Raji (cell line): ENCODE measurements around the gene DHX9.

Experiments used
- POLR2A ChIP-seq: IDR thresholded peaks from 2 replicates; pipeline ENCODE4 v1.6.1; 2011; ENCODE audit warnings: low read depth, low read length, control low read depth; ENCODE audit not compliant: insufficient read depth

The DHX9 gene

DNA sequence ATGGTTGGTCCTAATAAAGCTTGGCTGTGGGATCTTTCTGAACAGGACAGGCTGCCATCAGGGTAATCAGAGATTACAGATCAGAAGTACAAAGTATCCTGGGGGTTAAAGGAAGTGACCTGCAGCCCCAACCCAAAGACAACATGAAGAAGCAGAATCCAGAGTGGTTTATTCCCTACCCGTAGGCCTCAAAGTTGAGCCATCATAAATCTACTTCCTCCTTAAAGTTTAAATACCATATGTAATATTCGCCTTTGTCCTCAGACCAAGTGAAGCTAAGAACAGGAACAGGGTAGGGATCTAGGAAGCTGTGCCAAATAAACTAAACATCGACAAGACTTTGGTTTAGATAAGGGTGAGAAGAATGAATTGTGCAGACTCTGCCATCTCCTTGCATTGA lies 15.9 kb upstream of the DHX9 start:
- TF ChIP-seq POLR2A, result no peak

DNA sequence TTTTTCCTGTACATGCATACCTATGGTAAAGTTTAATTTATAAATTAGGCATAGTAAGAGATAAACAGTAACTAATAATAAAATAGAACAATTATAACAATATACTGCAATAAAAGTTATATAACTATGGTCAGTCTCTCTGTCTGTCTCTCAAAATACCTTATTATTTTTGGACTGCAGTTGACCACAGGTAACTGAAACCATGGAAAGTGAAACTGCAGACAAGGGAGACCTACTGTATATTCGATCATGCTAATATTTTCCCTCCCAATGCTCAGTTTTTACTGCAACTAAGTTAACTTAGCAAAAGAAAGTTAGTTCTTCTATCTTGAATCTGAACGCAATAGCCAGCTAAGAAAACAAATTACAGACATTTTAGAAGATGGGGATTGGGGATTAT lies 12.3 kb upstream of the DHX9 start:
- no peak for TF ChIP-seq POLR2A

GRCh38 chr1:182829285-182829932 lies 9.7 kb upstream of the DHX9 start:
- TF ChIP-seq POLR2A, result no peak

- no peak for TF ChIP-seq POLR2A
Measured at GRCh38 chr1:182833271-182833670, 5.9 kb upstream of the DHX9 start.

GRCh38 chr1:182834326-182834725 lies 4.8 kb upstream of the DHX9 start:
- TF ChIP-seq POLR2A, result no peak

DNA sequence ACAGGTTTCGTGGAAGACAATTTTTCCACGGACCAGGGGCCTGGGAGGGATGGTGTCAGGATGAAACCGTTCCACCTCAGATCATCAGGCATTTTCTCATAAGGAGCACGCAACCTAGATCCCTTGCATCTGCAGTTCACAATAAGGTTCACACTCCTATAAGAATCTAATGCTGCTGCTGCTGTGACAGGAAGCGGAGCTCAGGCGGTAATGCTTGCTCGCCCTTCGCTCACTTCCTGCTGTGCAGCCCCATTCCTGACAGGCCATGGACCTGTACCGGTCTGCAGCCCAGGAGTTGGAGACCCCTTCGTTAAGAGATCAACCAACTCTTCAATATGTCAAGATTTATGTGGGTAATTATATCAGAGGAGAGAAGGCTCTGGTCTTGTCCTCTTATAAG lies 3.3 kb upstream of the DHX9 start:
- TF ChIP-seq POLR2A, result no peak

DNA sequence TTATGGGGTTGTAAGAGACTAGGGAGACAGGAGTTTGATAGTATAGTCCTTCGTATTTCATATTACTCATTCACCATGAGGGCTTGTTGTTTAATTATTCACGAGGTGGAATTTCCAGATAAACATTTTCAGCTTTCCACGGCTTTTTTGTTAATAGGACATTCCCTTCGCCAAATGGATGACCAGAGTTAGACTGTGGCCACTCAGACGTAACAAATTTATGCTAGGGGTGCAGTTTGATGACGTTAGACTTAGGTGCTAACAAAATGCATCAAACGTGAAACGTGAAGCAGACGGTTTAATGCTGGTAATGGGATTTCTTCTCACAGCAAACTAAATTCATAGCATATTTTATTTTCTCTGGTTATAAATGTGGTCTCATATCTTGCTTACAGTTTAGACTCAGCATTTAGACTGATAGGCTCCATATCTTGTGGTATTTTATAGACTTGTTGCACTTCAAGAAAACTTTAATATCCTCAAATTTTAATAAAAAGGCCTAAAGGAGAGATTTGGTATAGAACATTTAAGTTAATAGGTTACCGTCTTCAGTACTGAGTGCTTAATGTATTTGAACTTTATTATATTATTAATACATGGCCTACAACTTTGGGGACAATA lies 2.3 kb downstream of the DHX9 start:
- no peak for TF ChIP-seq POLR2A

DNA sequence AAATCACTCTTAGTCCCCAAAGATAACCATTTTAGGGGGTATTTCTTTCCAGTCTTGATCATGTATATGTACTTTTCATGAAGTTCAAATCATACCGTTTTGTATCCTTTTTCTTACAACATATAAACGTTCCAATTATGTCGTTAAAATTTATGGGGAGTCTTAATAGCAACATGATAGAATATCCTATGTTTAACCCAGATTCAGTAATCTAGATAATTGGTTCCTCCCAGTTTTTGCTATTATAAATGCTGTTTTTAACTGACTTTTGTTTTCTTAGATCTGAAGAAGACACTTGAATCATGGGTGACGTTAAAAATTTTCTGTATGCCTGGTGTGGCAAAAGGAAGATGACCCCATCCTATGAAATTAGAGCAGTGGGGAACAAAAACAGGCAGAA lies 3.1 kb downstream of the DHX9 start:
- TF ChIP-seq POLR2A, result no peak

DNA sequence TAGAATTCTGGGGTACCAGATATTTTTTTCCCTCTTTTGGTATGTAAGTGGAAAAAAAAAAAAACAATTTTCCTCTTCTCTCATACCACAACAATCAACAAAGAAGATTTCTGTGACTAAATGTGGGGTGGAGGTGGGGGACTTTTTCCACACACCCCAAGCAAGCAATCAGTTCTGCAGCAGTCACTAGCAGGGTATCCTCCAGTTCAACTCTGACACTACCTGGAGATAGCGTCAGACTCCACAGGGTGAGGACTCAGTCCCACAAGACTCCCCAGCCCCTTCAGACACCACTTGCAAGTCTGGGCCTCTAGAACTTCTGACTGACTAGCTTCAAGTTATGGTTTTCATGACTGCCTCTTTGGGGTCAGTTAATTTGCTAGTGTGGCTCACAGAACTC lies 6.2 kb downstream of the DHX9 start:
- no peak for TF ChIP-seq POLR2A

DNA sequence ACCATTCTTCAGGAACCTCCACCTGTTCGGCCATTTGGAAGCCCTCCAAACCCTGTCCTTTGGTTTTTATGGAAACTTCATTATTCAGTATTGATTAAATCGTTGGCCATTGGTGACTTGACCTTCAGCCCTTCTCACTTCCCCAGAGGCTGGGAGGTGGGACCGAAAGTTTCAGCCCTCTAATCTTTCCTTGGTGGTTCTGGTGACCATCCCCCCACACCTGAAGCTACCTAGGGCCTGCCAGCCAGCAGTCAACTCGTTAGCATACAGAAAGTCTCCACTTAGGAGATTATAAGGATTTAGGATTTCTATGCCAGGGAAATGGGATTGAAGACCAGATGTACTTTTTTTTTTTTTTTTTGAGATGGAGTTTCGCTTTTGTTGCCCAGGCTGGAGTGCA lies 6.7 kb downstream of the DHX9 start:
- TF ChIP-seq POLR2A, result no peak

- no peak for TF ChIP-seq POLR2A
Measured at GRCh38 chr1:182847105-182847504, 8.0 kb downstream of the DHX9 start.

DNA sequence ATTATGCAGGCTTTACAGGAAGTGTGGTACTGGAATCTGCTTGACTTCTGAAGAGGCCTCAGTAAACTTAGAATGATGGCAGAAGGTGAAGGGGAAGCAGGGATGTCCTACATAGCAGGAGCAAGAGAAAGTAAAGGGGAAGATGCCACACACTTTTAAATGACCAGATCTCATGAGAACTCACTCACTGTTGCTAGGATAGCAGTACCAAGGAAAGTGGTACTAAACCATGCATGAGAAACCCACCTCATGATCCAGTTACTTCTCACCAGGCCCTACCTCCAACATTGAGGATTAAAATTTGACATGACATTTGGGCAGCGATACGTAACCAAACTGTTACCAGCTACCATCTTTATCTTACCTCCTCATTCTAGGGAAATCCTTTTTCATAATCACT lies 9.6 kb downstream of the DHX9 start:
- no peak for TF ChIP-seq POLR2A

- TF ChIP-seq POLR2A, result no peak
Measured at GRCh38 chr1:182850319-182850718, 11.2 kb downstream of the DHX9 start.

- no peak for TF ChIP-seq POLR2A
Measured at GRCh38 chr1:182851825-182852224, 12.7 kb downstream of the DHX9 start.

DNA sequence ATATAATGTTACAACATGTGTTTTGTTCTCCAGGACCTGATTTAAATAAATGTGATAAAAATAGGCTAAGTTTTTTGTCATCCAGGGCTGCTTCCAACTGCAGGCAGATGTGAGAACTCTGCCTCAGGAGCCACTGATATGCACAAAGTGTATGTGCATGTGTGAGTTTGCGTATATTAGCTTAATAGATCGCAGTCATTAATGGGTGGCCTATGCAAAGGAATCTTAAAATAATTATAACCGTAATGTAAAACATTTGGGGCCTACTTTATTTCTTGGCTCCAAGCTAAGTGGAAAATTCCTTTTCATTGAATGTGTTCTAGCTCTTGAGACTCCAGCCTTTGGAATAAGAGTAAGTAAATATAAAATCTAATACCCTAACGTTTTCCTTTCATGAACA lies 16.8 kb downstream of the DHX9 start:
- no peak for TF ChIP-seq POLR2A

DNA sequence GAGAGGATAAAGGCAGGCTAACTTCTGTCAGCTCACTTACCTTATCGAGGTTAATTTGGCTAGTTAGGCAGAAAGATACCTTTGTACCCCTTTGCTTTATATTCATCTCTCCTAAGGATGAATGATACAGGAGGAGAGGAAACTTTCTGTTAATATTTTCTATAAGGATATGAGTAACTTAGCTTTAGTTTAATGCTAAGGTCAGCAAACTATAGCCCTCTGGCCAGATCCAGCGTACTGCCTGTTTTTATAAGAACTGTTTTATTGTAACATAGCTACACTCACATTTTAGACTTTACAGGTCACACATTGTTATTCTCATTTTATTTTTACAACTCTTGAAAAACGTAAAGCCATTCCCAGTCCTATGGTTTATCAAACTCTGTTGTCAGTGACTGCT lies 18.1 kb downstream of the DHX9 start:
- no peak for TF ChIP-seq POLR2A

GRCh38 chr1:182860658-182861057 lies 21.5 kb downstream of the DHX9 start:
- TF ChIP-seq POLR2A, result no peak
